Calu3 (cell line): ENCODE data around the gene DCUN1D2. TPM values are rescaled to one million over a fixed set of nuclear protein-coding genes. Genes with fewer than 3 reads are reported as not detected.

Experiments
- BruUV-seq: library from RNA; stranded (reverse); fragments of 400-500 nt; replicated peaks from 2 replicates; lab custom pipeline; 2021; lab: Mats Ljungman, UMichigan
- CTCF ChIA-PET: fragments of 300-600 bp; sonication (Branson Sonifier 250); formaldehyde crosslinking; loops from one replicate; lab custom pipeline; 2022; ENCODE audit warnings: antibody characterized with exemption; lab: Charles Lee
- DNase-seq: peaks from one replicate; pipeline ENCODE4 v3.0.0; 2022
- H3K27ac Mint-ChIP-seq: one replicate; pipeline ENCODE4 v1.8.0; 2022; ENCODE audit warnings: mixed read lengths; ENCODE audit not compliant: unreplicated experiment
- H3K27me3 Mint-ChIP-seq: one replicate; pipeline ENCODE4 v1.8.0; 2022; ENCODE audit warnings: mixed read lengths; ENCODE audit not compliant: unreplicated experiment
- H3K36me3 Mint-ChIP-seq: one replicate; pipeline ENCODE4 v1.8.0; 2022; ENCODE audit warnings: mild to moderate bottlenecking, moderate library complexity, mixed read lengths; ENCODE audit not compliant: insufficient read depth, unreplicated experiment
- H3K4me1 Mint-ChIP-seq: one replicate; pipeline ENCODE4 v1.8.0; 2022; ENCODE audit warnings: mild to moderate bottlenecking, low read depth, mixed read lengths; ENCODE audit not compliant: unreplicated experiment
- H3K4me3 Mint-ChIP-seq: one replicate; pipeline ENCODE4 v1.8.0; 2022; ENCODE audit warnings: mild to moderate bottlenecking, low read depth, moderate library complexity, mixed read lengths; ENCODE audit not compliant: unreplicated experiment
- H3K9me3 Mint-ChIP-seq: one replicate; pipeline ENCODE4 v1.8.0; 2022; ENCODE audit warnings: low read depth, mixed read lengths; ENCODE audit not compliant: unreplicated experiment
- CTCF ChIP-seq: fragments of 200-600 bp; IDR thresholded peaks from one replicate; pipeline ENCODE4 v1.8.0; 2022; ENCODE audit warnings: antibody characterized with exemption; ENCODE audit not compliant: unreplicated experiment
- intact Hi-C: fragments of 100-400 bp; cut with micrococcal nuclease; formaldehyde crosslinking; loops from one replicate; pipeline ENCODE4 v1.10.0; 2022; ENCODE audit not compliant: unreplicated experiment
- total RNA-seq: library from RNA; stranded (reverse); gene quantifications from 2 replicates; pipeline ENCODE4 v1.2.3, GENCODE V29; 2022

DCUN1D2 gene
- total RNA-seq, 1 experiment from 2014 or later: 9.3 TPM

- intact Hi-C loops: no loop called here
- peaks cover 9% of the 10 kb centered on the region for H3K4me1 Mint-ChIP-seq
- no peaks in the 10 kb centered on the region for H3K27me3 Mint-ChIP-seq
- H3K36me3 Mint-ChIP-seq: peaks cover 17% of the 10 kb centered on the region
- CTCF ChIA-PET: no interaction called here
- no peak for DNase-seq
- no TSS peak for BruUV-seq
- no peak for TF ChIP-seq CTCF
- no peak overlapping the region for H3K4me3 Mint-ChIP-seq
- no peak overlapping the region for H3K27ac Mint-ChIP-seq
- no peaks in the 10 kb centered on the region for H3K9me3 Mint-ChIP-seq
These were observed 3.8 kb downstream of the DCUN1D2 start for GRCh38 chr13:113486698-113487097.

GRCh38 chr13:113485545-113485944 lies 5.0 kb downstream of the DCUN1D2 start:
- Mint-ChIP-seq H3K27ac (no peak overlapping the region), H3K4me3 (no peak overlapping the region), H3K9me3 (no peaks in the 10 kb centered on the region), H3K4me1 (peaks cover 9% of the 10 kb centered on the region), H3K36me3 (peaks cover 11% of the 10 kb centered on the region), H3K27me3 (no peaks in the 10 kb centered on the region)
- BruUV-seq: no TSS peak
- TF ChIP-seq CTCF: no peak
- CTCF ChIA-PET: no interaction called here
- intact Hi-C loops: no loop called here
- no peak for DNase-seq

- H3K4me1 Mint-ChIP-seq: no peaks in the 10 kb centered on the region
- no peak overlapping the region for H3K4me3 Mint-ChIP-seq
- H3K27me3 Mint-ChIP-seq: no peaks in the 10 kb centered on the region
- no peak for DNase-seq
- no TSS peak for BruUV-seq
- H3K27ac Mint-ChIP-seq: no peak overlapping the region
- no peaks in the 10 kb centered on the region for H3K9me3 Mint-ChIP-seq
- no peak for TF ChIP-seq CTCF
- intact Hi-C loops: no loop called here
- CTCF ChIA-PET: no interaction called here
- H3K36me3 Mint-ChIP-seq: no peaks in the 10 kb centered on the region
These were observed 6.8 kb downstream of the DCUN1D2 start for GRCh38 chr13:113483504-113484293.

GRCh38 chr13:113483081-113483480 lies 7.4 kb downstream of the DCUN1D2 start:
- no peak for DNase-seq
- H3K9me3 Mint-ChIP-seq: no peaks in the 10 kb centered on the region
- CTCF ChIA-PET: no interaction called here
- intact Hi-C loops: no loop called here
- H3K27me3 Mint-ChIP-seq: no peaks in the 10 kb centered on the region
- no peaks in the 10 kb centered on the region for H3K4me1 Mint-ChIP-seq
- H3K36me3 Mint-ChIP-seq: no peaks in the 10 kb centered on the region
- TF ChIP-seq CTCF: no peak
- no peak overlapping the region for H3K4me3 Mint-ChIP-seq
- H3K27ac Mint-ChIP-seq: no peak overlapping the region
- BruUV-seq: no TSS peak
